ENCODE data around the gene RNF144B.

GRCh38 chr6:18496462-18496861 lies 109.3 kb downstream of the RNF144B start:
- TF ChIP-seq, protein P1, sequence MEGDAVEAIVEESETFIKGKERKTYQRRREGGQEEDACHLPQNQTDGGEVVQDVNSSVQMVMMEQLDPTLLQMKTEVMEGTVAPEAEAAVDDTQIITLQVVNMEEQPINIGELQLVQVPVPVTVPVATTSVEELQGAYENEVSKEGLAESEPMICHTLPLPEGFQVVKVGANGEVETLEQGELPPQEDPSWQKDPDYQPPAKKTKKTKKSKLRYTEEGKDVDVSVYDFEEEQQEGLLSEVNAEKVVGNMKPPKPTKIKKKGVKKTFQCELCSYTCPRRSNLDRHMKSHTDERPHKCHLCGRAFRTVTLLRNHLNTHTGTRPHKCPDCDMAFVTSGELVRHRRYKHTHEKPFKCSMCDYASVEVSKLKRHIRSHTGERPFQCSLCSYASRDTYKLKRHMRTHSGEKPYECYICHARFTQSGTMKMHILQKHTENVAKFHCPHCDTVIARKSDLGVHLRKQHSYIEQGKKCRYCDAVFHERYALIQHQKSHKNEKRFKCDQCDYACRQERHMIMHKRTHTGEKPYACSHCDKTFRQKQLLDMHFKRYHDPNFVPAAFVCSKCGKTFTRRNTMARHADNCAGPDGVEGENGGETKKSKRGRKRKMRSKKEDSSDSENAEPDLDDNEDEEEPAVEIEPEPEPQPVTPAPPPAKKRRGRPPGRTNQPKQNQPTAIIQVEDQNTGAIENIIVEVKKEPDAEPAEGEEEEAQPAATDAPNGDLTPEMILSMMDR (IDR thresholded peaks at IDR 0.05; ENCODE audit: low read depth, low read length, poor library complexity, severe bottlenecking): no peak
- no peak for TF ChIP-seq EZH2phosphoT487 (IDR thresholded peaks at IDR 0.05; ENCODE audit: borderline replicate concordance, low read length)
